Chondrocyte (in vitro differentiated cells): ENCODE data around the gene FIZ1. TPM values are rescaled to one million over a fixed set of nuclear protein-coding genes. Genes with fewer than 3 reads are reported as not detected.

ENCODE experiments used
- DNase-seq: peaks from one replicate; pipeline ENCODE4 v3.0.0; 2021; ENCODE audit warnings: mixed read lengths, low spot score
- H3K27ac Mint-ChIP-seq: one replicate; pipeline ENCODE4 v1.8.0; 2021; ENCODE audit warnings: mild to moderate bottlenecking, moderate library complexity, mixed read lengths; ENCODE audit not compliant: unreplicated experiment
- H3K27me3 Mint-ChIP-seq: 2 replicates; pipeline ENCODE4 v1.8.0; 2021; ENCODE audit warnings: low read depth, mixed read lengths
- H3K36me3 Mint-ChIP-seq: 2 replicates; pipeline ENCODE4 v1.8.0; 2021; ENCODE audit warnings: low read depth, mixed read lengths
- H3K4me1 Mint-ChIP-seq: 2 replicates; pipeline ENCODE4 v1.8.0; 2021; ENCODE audit warnings: low read depth, mild to moderate bottlenecking, mixed read lengths
- H3K4me3 Mint-ChIP-seq: one replicate; pipeline ENCODE4 v1.8.0; 2021; ENCODE audit warnings: mild to moderate bottlenecking, moderate library complexity, mixed read lengths; ENCODE audit not compliant: unreplicated experiment
- H3K9me3 Mint-ChIP-seq: 2 replicates; pipeline ENCODE4 v1.8.0; 2021; ENCODE audit warnings: low read depth, mixed read lengths
- CTCF ChIP-seq: fragments of 200-600 bp; sonication (generic); IDR thresholded peaks from 2 replicates; pipeline ENCODE4 v1.5.0; 2021; ENCODE audit warnings: antibody characterized with exemption, mild to moderate bottlenecking, moderate library complexity
- total RNA-seq: library from RNA; stranded (reverse); gene quantifications from 3 replicates; pipeline ENCODE4 v1.2.1, GENCODE V29; 2021

FIZ1 gene
- total RNA-seq, 1 donor from 2014 or later = 11.3 TPM

- Mint-ChIP-seq H3K36me3 (peaks cover 5% of the 10 kb centered on the region), H3K27me3 (no peaks in the 10 kb centered on the region), H3K4me1 (peaks cover 58% of the 10 kb centered on the region), H3K27ac (no peak overlapping the region), H3K4me3 (peak overlapping the region; percentile 4), H3K9me3 (no peaks in the 10 kb centered on the region)
- DNase-seq = no peak
- no peak for TF ChIP-seq CTCF
Observed at GRCh38 chr19:55645512-55645881, 46.2 kb upstream of the FIZ1 start.

GRCh38 chr19:55644842-55645511 lies 45.7 kb upstream of the FIZ1 start:
- peak overlapping the region; percentile 90 for H3K27ac Mint-ChIP-seq
- no peaks in the 10 kb centered on the region for H3K27me3 Mint-ChIP-seq
- H3K4me3 Mint-ChIP-seq = peak overlapping the region; percentile 84
- peaks cover 58% of the 10 kb centered on the region for H3K4me1 Mint-ChIP-seq
- no peak for TF ChIP-seq CTCF
- DNase-seq = no peak
- H3K36me3 Mint-ChIP-seq = peaks cover 5% of the 10 kb centered on the region
- no peaks in the 10 kb centered on the region for H3K9me3 Mint-ChIP-seq

GRCh38 chr19:55644191-55644833 lies 45.0 kb upstream of the FIZ1 start:
- Mint-ChIP-seq H3K9me3 (no peaks in the 10 kb centered on the region), H3K4me1 (peaks cover 58% of the 10 kb centered on the region), H3K27ac (peak overlapping the region; percentile 90), H3K4me3 (peak overlapping the region; percentile 84), H3K36me3 (peaks cover 5% of the 10 kb centered on the region), H3K27me3 (no peaks in the 10 kb centered on the region)
- no peak for TF ChIP-seq CTCF
- no peak for DNase-seq

- Mint-ChIP-seq H3K4me3 (peak overlapping the region; percentile 84), H3K4me1 (peaks cover 58% of the 10 kb centered on the region), H3K27ac (peak overlapping the region; percentile 90)
Observed at GRCh38 chr19:55643887-55644176, 44.5 kb upstream of the FIZ1 start.

More at GRCh38 chr19:55643887-55644176, 44.5 kb upstream of the FIZ1 start:
- no peak for DNase-seq
- Mint-ChIP-seq H3K27me3 (no peaks in the 10 kb centered on the region), H3K36me3 (peaks cover 6% of the 10 kb centered on the region), H3K9me3 (no peaks in the 10 kb centered on the region)
- no peak for TF ChIP-seq CTCF
